Panc1 (cell line): ENCODE measurements around the gene ACSM5.

ENCODE experiments used
- CTCF ChIP-seq: fragments of 450-650 bp; IDR thresholded peaks from 2 replicates; pipeline ENCODE4 v1.5.1; 2017; ENCODE audit warnings: mild to moderate bottlenecking
- REST ChIP-seq, 2 experiments: IDR thresholded peaks; 2 replicates each; pipeline ENCODE4 v1.6.1; 2011 to 2012; ENCODE audit warnings: low read depth in 2 of 2, control low read depth in 1 of 2, low read length in 1 of 2, mild to moderate bottlenecking in 1 of 2, moderate library complexity in 1 of 2; ENCODE audit not compliant: insufficient read depth in 1 of 2

- TF ChIP-seq CTCF (no peak), REST (IDR thresholded peaks at IDR 0.05; ENCODE audit: insufficient read depth in 1 of 2, low read depth in 2 of 2, low read length in 1 of 2) (no peak)
Measured at GRCh38 chr16:20410121-20410723, 888 bp downstream of the ACSM5 start.
